C4-2B (cell line): ENCODE measurements around the gene NEDD4L.

Experiments used
- ZFX ChIP-seq: fragments of 450-650 bp; IDR thresholded peaks from 2 replicates; pipeline ENCODE4 v1.6.1; 2017
- TF ChIP-seq, protein P1 (sequence below): fragments of 450-650 bp; conservative IDR thresholded peaks from 2 replicates; pipeline ENCODE4 v1.5.1; 2017; ENCODE audit warnings: mild to moderate bottlenecking

DNA sequence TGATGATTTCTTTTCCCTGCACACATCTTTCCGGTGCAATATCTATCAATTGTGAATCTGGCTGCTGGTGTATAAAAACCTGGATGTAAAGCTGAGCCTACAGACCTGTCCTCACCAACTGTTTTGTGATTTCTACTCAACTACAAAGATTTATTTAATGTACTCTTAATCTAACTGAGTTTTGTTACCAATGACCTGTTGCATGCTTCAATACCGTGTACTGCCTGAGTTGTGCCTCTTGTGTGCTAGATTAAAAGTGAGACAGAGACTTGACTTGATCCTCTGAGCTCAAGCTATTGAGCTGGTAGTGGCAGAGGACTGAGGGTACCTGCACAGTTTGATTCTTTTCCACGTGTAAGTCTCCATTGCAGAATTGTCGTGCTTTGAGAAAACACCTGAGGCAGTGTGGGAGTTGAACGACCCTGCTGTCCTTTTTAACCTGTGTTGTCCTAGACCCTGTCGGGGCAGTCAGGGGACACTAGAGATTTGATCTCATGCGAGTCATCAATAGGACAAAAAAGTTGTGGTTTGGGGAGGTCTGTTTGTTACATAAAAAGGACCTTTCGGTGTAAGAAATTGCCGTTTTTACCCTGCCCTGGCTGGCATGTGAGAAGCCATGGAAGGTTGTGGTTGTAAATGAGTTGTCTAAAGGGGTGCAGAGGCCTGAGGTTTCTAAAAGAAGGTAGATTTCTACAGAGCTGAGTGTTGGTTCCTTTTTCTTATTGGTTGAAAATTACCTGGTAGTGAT lies 353.5 kb downstream of the NEDD4L start:
- TF ChIP-seq, protein P1, sequence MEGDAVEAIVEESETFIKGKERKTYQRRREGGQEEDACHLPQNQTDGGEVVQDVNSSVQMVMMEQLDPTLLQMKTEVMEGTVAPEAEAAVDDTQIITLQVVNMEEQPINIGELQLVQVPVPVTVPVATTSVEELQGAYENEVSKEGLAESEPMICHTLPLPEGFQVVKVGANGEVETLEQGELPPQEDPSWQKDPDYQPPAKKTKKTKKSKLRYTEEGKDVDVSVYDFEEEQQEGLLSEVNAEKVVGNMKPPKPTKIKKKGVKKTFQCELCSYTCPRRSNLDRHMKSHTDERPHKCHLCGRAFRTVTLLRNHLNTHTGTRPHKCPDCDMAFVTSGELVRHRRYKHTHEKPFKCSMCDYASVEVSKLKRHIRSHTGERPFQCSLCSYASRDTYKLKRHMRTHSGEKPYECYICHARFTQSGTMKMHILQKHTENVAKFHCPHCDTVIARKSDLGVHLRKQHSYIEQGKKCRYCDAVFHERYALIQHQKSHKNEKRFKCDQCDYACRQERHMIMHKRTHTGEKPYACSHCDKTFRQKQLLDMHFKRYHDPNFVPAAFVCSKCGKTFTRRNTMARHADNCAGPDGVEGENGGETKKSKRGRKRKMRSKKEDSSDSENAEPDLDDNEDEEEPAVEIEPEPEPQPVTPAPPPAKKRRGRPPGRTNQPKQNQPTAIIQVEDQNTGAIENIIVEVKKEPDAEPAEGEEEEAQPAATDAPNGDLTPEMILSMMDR, result no peak
- TF ChIP-seq ZFX, result no peak
